GM19324 (cell line): ENCODE measurements around the gene IQGAP3.
A peak's percentile ranks its signal among the peaks of the same experiment; 100 is the strongest.

Experiments used
- ATAC-seq: cut with Tn5 transposase; IDR thresholded peaks from one replicate; pipeline ENCODE4 v1.9.1; 2021; ENCODE audit warnings: mild to moderate bottlenecking, moderate library complexity; ENCODE audit not compliant: unreplicated experiment, low FRiP score

Gene IQGAP3

GRCh38 chr1:156515956-156516355 is 56.4 kb downstream of the IQGAP3 start:
- no peak for ATAC-seq

- ATAC-seq: no peak
These were observed 59.2 kb downstream of the IQGAP3 start for GRCh38 chr1:156513185-156513584.

GRCh38 chr1:156511644-156512043 is 60.7 kb downstream of the IQGAP3 start:
- no peak for ATAC-seq

DNA sequence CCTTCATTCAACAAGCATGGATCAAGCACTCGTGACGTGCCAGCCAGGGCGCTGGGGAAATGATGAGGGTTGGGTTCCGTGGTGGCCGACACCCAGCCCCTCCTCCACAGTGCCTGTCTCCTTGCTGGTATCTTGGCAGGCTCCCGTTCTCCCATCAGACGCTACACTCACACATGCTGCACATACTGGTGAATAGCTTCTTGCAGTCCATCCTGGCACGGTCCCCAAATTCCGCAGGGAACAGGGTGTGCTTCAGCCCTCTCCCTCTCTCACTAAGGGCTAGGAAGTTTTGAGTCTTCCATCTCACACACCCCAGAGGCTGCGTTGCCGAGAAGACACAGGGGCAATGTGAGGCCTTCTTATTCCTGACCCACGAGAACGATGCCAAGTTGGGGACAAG is 61.7 kb downstream of the IQGAP3 start:
- no peak for ATAC-seq

DNA sequence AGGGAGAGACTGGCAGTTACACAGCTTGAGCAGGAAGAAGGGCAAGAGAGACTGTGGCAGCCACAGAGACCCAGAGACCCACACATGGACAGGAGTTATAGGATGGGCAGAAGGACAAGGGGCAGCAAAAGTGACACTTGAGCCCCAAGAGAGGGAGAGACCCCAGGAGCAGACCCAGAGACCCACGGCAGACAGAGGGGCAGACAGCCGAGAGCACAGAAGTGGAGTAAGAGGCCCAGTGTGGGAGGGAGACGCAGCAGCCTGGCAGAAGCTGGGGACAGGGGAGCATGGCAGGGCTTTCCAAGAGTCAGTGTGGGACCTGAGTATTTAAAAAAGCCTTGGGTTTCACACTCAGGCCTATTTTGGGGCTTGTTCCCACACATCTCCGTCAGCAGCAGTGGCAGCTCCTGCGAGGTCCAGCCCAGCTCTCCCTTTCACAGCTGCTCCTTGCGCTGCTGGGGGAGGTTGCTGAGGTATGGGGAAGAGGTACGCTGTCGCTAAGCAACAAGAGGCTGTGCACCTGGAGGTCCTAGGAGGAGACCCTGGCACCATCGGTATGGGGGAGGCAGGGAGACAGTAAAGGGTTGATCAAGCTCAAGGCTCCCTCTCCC is 62.8 kb downstream of the IQGAP3 start:
- ATAC-seq: no peak

- no peak for ATAC-seq
These were observed 63.5 kb downstream of the IQGAP3 start for GRCh38 chr1:156508955-156509234.

DNA sequence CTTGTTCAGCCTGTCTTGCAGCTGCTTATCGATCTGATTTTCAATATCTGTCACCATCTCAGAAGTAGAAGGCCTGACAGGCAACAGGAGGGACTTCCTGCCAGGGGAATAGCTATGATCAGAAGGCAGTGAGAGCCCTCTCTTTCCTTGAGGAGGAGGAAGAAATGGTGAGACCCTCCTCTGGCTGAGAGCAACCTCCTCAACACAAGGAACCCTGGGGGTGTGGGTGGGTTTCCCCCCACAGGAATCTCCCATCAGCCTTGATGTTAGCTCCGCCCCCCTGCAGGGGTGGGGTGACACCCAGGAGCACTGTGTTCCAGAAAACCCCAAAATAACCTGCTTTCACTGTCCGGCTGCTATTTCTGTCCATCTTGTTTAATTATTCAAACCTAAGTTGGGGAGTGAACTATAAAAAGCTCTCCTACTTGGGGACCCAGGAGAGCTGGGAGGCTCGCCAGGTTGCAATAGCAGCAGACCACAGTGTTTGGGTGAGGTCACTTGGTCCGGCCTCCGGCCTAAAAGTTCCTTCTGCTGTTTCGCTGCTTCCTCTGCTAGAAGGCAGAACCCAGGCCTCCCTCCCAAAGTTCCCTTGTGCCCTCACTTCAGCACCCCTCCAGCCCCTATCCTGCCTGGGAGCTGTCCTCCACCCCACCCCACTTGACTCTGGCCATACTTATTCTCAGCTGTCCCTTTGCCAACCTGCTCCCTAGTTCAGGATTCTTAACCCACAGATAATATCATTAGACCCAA is 64.0 kb downstream of the IQGAP3 start:
- ATAC-seq: no peak

DNA sequence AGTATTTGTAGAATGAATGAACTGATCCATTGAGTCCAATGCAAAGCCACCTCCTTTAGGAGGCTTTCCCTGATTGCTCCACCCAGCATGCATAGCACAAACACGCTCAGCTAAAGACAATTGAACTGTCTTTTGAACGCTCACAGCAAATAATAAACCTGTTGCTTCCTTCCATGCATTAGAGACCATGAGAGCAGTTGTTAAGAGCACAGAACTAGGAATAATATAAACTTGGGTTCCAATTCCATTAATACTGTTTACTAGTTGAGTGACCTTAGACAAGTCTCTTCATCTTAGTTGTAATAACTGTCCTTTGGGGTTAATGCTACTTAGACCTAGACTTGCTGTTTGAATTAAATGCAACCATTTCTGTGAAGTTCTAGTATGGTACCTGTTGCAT is 65.9 kb downstream of the IQGAP3 start:
- ATAC-seq: no peak

- no peak for ATAC-seq
These were observed 66.6 kb downstream of the IQGAP3 start for GRCh38 chr1:156505679-156506298.

DNA sequence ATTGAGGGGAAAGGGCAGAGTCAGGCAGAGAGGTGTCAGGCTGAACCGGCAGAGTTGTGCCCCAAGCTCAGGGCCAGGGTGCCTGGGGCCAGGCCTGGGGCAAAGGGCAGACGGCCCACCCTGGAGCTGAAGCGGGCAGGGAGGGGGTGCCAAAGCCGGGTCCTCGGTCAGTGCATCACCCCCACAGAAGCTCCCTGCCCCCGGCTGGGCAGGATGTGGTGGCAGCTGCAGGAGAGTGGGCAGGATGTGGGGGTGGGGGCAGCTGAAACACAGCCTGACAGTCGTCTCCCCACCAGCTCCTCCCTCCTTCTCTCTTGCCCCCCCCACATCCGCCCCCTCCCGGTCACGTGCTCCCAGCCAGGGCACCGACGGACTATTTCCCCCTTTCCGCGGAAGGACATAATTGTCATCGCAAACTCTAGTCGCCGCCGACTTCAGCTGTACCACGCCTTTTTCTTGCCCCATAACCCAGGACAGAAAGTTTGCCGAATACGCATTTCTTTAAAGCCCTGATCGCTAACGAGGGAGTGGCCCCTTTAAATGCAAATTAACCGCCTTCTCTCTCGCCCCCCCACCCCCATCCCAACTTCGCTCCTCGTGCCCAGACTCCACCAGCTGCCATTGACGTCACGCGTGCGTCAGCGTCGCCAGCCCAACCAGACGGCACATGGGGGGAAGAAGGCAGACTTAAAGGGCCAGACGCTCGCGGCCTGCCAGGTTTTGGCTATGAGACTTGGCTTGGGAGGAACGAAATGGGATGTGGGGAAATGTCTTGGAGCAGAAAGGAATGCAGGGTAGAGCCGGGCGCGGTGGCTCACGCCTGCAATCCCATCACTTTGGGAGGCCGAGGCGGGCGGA is 67.3 kb downstream of the IQGAP3 start:
- peak; percentile 48 for ATAC-seq

- ATAC-seq: no peak
These were observed 67.9 kb downstream of the IQGAP3 start for GRCh38 chr1:156504438-156504813.

- ATAC-seq: no peak
These were observed 68.5 kb downstream of the IQGAP3 start for GRCh38 chr1:156503698-156504437.

- ATAC-seq: no peak
These were observed 69.3 kb downstream of the IQGAP3 start for GRCh38 chr1:156502894-156503697.

DNA sequence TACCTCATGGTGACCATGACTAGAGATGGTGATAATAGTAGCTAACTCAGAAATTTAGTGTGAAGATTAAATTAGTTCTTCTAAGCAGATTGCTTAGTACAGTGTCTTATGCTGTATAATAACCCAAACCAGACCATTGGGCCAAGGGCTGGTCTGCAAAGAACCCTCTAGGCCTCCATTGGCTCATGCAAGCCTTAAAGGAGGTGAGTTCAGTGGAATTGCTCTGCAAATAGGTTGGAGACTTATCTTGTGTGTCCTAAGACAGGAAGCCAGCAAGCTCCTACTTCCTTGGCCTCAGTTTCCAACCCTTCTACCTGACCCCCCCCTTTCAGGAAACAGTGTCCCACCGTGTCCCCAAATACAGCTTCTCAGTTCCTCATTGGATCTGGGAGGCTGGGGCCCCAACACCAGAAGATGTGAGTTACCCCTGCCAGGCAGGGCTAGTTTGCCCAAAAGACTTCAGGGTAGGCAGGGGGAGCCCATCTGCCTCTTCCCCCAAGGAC is 69.9 kb downstream of the IQGAP3 start:
- ATAC-seq: no peak

- ATAC-seq: peak; percentile 57
These were observed 71.4 kb downstream of the IQGAP3 start for GRCh38 chr1:156500793-156501506.

- no peak for ATAC-seq
These were observed 71.9 kb downstream of the IQGAP3 start, which contains the start of gene MEF2D for GRCh38 chr1:156500543-156500792. Gene MEF2D (minus strand): TSS chr1:156500775. CDS start chr1:156483292, 17,483 bp downstream.

DNA sequence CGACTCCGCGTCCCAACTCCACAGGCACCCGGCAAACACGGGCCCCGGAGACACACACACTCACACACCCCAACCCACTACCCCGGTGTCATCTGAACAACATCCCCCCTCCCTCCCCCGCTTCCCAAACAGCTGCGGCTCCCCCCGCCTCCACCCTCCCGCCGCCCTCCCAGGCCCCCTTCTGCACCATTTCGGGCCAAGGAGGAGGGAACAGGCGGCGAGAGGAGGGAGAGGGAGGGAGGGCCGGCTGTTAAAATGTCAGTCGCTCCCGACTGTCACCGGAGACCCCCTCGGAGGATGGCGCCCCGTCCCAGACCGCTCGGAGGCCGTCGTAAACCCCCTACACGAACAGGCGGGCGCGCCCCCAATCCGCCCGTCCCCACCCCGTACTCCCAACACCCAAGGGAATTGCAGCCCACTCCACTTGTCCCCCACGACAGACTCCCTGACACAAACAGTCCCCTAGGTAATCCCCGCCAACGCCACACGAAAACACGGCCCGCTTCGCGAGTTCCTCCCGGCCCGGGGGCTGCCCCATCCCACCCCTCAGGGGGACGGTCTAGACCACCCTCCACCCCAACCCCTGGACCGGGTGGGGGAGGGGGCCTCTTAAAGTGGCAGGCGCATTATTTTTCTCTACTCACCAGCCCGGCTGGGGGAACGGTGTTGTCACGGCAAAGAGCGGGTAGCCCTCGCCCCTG is 72.4 kb downstream of the IQGAP3 start:
- ATAC-seq: no peak

GRCh38 chr1:156499194-156499841 is 73.0 kb downstream of the IQGAP3 start:
- no peak for ATAC-seq
